GM21515 (cell line): ENCODE data around the gene NCAPH2.

Experiments used
- ATAC-seq: cut with Tn5 transposase; IDR thresholded peaks from one replicate; pipeline ENCODE4 v1.9.1; 2021; ENCODE audit not compliant: unreplicated experiment

The NCAPH2 gene

DNA sequence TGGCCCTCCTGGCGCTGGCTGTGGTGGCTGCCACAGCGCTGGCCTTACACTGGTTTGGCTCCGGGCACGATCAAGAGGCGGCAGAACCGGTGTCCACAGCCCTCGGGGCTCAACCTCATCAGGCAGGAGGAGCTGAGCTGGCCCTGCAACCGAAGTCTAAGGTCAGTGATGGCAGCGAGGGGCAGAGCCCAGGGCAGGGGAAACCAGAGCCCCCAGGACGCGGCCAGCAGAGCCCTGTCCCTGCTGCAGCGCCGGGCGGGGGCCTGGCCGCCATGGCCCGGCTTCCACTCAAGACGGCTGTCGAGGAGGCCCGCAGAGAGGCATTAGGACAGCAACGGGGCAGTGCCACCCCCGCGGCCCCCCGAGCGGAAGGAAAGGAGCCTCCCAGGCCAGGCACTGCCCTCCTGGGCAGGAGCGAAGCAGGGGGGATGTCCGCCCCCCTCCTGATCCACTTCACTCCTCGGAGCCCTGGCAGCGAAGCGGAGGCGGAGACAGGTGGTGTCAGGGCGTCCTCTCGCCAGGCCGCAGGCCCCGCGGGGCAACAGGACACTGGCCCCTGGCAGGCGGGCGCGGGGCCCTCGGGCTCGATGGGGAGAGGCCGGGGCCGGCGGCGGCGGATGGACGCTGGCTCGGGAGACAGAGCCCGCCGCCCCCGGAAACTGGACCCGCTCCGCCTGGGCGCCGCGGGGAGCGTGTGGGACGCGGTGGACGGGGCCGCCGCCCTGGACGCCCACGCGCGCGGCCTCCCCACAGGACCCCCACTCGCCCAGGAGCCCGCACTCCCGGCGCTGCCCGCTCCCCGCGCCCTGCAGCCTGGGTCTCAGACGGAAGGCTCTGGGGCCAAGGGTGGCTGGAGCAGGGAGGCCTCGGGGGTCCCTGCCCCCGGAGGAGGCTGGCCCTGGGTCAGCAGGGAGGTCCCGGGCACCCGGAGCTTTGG is 38.6 kb downstream of the NCAPH2 start:
- ATAC-seq = no peak

DNA sequence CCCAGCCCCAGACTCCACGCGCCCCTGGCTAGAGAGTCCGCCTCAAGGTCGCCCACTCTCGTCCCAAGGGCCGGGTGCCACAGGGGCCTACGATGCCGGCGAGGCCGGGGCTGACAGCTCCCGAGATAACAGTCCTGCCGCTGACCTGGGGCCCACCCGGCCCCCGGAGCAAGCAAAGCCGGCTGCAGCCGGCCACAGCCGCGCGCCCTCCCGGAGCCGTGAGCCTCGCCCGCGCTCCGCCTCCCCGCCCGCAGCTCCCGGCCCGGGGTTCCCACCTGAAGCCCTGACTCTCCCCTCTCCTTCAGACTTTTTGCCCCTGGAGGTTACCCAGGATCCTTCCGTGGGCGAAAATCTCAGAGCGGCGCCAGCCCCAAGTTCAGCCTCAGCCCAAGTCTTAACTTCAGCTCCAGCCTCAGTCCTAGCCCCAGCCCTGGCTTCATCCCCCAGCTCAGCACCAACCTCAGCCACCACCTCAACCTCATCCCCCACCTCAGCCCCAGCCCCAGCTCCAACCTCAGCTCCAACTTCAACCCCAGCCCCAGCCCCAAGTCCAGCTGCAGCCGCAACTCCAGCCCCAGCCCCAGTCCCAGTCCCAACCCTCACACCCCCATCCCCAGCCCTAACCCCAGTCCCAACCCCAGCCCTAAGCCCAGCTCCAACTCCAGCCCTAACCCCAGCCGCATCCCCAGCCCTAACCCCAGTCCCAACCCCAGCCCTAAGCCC is 39.4 kb downstream of the NCAPH2 start:
- ATAC-seq = no peak

DNA sequence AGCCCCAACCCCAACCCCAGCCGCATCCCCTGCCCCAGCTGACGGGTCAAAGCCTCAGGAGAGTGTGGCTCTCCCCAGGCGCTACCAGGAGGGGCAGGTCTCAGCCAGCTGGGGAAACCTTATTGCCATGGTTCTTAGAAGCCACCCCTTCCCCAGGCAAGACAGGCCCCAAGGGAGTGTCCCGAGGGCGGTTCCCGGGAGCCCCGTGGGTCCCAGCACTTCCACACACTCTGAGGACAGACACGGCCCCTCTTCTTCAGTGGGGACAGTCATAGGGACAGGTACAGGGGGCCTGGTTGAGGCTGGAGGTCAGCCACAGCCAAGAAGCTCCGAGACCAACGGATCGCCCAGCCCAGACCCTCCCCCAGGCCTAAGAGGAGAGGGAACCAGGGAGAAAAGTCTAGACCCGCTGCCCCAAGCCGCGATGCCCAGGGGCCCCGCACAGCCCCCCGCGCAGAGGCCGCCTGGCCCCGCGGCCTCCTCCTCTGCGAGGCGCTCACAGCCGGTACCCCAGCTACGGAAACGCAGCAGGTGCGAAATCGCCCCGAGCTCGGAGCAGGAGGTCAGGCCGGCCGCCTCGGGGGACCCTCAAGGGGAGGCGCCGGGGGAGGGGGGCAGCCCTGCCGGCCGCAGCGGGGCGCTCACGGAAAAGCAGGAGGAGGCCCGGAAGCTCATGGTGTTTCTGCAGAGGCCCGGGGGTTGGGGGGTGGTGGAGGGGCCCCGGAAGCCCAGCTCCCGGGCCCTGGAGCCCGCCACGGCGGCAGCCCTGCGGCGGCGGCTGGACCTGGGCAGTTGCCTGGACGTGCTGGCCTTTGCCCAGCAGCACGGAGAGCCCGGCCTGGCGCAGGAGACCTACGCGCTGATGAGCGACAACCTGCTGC is 40.3 kb downstream of the NCAPH2 start:
- ATAC-seq = no peak

DNA sequence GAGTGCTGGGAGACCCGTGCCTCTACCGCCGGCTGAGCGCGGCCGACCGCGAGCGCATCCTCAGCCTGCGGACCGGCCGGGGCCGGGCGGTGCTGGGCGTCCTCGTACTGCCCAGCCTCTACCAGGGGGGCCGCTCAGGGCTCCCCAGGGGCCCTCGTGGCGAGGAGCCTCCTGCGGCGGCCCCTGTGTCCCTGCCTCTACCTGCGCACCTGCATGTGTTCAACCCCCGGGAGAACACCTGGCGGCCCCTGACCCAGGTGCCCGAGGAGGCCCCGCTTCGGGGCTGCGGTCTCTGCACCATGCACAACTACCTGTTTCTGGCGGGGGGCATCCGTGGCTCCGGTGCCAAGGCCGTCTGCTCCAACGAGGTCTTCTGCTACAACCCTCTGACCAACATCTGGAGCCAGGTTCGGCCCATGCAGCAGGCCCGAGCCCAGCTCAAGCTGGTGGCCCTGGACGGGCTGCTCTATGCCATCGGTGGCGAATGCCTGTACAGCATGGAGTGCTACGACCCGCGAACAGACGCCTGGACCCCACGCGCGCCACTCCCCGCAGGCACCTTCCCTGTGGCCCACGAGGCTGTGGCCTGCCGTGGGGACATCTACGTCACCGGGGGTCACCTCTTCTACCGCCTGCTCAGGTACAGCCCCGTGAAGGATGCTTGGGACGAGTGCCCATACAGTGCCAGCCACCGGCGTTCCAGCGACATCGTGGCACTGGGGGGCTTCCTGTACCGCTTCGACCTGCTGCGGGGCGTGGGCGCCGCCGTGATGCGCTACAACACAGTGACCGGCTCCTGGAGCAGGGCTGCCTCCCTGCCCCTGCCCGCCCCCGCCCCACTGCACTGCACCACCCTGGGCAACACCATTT is 41.1 kb downstream of the NCAPH2 start:
- ATAC-seq = no peak

DNA sequence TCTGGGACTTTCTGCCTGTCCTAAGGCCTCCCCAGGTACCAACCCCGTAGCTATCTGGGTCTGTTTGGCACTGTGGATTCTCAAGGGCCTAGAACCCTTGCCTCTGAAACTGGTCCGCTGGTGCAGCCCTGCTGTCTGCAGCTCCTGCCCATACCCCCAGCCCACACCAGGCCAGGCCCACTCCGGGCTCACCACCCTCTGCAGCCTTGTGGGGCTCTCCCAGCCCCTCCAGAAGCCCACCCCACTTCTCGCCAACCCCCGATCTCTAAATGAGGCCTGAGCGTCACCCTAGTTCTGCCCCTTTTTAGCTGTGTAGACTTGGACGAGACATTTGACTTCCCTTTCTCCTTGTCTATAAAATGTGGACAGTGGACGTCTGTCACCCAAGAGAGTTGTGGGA is 42.4 kb downstream of the NCAPH2 start:
- ATAC-seq = no peak

DNA sequence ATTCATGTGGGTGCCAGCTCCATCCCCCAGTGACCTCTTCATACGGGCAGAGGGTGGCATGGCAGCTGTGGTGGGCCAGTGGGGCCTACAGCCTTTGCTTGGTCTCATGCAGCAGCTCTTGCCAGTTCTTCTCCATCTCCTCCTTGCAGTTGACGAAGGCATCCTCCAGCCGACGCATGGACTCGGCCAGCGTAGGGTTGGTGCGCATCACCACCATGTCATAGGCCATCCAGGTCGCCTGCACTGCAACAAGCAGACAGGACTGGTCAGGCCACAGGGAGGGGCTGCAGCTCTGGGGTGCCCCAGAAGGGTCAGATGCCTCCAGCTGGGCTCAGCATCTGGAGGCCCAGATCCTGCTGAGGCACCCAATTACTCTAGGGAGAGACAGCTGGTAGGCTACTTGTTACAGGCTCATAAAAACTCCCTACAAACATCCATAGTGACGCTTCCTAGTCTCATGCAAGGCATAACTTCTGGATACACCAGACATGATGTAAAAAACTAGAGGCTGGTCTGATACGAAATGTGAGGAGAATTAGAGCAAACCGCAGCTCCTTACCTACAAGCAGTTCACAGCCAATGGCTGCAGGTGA is 43.2 kb downstream of the NCAPH2 start:
- no peak for ATAC-seq

DNA sequence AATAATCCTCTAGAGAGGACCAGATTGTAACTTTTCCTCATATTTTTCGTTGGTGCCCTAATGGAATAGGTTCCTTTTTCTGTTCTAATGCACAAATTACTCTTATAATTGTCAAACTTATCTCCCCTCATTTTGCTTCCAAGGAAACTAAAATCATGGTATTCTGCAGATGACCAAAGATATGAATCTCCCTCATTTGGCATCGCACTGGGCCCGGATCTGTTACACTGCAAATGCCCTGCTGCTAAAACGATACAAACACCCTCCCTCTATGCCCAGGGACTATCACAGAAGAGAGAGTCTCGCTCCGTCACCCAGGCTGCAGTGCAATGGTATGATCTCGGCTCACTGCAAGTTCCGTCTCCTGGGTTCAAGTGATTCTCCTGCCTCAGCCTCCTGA is 45.3 kb downstream of the NCAPH2 start:
- no peak for ATAC-seq

DNA sequence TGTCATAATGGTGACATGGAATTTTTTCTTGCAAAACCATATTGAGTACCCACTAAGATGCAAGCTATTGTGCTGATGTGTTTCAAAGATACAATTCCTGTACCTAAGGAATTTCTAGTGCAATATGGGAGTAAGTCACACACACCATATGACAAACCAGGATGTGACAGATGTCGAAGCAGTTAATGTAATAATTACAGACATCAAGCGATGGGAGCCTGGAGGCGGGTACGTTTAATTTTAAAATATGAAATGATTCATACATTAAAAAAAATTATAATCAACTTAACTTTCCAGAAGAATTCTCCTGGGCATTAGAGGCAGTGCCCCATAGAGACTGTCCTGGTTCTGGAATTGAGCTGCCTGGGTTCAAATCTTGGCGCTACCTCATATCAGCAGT is 48.7 kb downstream of the NCAPH2 start:
- no peak for ATAC-seq

DNA sequence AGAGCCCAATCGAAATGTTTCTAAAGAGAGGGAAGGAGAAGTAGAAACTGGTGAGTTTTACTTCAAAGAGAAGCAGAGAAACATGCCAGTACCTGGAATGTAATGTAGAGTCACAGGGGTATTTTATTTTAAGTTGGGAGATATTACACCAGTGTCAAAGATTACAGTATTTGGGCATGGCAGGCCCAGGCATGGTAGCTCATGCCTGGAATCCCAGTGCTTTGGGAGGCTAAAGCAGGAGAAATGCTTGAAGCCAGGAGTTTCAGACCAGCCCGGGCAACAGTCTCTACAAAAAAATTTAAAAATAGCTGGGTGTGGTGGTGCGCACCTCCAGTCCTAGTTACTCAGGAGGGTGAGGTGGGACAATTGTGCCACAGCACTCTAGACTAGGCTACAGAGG is 52.0 kb downstream of the NCAPH2 start:
- ATAC-seq = no peak

DNA sequence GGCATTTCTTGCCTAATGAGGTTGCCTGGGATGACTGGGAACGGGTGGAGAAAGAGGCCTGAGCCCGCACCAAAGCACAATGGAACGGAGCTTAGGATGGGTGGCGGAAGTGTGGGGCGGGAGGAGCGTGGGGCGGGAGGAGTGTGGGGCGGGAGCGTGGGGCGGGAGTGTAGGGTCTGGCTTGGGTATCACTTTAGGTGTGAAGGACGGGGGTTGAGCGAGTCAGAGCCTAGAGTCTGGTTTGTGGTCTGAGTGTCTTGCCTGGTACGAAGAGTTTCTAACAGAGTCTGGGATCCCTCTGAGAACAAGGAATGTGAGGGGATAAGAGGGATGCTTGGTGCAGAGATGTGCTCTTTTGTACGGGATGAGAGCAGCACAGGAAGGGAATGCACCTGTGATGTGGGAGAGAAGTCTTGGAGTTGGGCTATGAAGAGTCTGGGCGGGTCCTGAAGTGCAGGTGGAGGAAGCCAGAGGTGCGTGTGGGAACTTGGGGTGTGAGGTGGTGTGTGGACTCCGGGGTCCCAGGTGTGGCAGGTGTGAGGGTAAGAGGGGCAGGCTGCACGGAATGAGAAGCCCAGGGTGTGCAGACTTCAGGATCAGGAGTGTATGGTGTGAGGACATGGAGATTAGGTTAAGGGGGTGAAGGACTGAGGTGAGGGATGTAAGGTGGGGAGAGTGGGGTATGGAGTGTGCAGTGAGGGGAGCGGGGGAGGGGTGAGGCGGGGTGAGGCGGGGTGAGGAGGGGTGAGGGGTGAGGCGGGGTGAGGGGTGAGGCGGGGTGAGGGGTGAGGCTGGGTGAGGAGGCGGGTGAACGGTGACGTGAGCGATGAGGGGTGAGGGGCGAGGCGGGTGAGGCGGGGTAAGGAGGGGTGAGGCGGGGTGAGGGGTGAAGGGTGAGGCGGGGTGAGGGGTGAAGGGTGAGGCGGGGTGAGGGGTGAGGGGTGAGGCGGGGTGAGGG is 53.7 kb downstream of the NCAPH2 start:
- ATAC-seq = no peak

DNA sequence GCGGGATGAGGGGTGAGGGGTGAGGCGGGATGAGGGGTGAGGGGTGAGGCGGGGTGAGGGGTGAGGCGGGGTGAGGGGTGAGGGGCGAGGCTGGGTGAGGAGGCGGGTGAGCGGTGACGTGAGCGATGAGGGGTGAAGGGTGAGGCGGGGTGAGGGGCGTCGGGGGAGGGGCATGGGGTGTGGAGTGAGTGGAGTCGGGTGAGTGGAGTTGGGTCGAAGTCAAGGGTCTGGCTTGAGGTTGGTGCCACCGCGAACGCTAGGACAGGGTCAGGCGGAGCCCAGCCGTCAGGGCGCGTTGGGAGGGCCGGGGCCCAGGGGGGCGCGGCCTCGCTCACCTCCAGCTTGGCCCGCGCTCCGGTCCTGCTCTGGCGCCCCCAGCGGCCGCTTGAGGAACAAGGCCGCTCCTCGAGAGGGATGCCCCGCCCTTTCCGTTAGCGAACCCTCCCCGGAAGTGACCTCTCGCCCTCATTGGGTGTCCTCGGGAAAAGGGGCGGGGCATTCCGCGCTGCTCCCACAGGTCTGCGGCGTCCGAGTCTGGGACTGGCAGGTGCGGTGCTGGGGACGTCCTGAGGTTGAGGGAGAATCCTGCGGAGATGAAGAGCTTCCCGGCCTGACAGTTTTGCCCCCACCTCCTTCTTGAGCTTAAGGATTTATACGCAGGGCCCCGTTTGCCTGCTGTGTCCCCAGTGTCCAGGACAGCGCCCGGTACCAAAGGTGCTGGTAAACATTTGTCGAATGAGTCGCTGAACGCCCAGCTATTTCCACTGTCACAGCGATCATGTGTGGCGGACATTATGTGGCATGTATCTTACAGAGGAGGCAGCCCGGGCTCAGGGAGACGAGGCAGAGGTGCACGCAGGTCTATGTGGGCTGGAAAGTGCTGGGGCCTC is 54.7 kb downstream of the NCAPH2 start, which contains the start of gene SYCE3:
Gene SYCE3, minus strand, starts transcription at position 397 of the 890 bp plus-strand sequence. CDS start 6,514 bp downstream, outside the sequence.
- ATAC-seq = peak; percentile 88

DNA sequence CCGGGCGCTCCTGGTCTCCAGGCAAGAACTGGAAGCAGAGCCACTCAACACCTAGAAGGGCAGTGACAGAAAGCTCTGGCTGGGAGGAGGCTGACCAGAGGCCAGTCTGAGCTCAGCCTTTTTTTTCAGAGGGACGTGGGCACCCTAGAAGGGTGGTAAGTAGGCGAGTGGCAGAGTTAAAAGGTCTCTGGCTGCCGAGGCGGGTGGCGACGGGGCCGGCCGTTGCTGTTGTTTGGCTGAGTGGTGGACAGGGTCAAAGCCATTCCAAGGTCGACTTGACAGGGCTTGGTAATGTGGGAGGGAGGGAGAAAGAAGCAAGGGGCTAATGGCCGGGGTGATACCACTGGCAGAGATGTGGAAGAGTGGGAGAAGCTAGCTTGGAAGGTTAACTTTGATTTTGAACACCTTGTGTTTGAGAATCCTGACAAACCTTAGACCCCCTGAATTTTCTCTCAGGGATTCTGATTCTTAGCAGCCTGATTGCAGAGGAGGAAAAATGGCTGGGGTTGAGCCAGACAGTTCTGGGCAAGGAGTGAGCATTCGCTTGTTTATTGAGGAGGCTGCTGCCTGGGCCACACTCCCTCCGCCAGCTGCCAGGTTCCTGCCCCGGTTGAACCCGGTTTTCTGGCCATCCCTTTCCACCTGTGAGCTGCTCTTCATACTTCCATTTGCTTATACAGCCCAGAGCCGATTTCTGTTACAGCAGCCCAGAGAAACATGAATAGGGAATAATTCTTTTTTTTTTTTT is 55.6 kb downstream of the NCAPH2 start:
- ATAC-seq = no peak

DNA sequence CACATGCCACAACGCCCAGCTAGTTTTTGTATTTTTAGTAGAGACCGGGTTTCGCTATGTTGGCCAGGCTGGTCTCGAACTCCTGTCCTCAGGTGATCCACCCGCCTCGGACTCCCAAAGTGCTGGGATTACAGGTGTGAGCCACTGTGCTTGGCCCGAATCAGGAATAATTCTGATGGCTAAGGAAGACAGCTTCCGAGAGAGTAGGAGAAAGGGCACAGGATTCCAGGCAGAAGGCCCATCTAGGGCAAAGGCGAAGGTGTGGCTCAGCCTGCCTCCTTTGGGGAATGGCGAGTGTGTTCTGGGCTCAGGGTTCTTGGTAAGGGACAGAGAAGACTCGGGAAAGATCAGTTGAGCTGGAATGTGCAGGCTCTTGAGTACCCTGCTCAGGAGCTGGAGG is 56.3 kb downstream of the NCAPH2 start:
- no peak for ATAC-seq

DNA sequence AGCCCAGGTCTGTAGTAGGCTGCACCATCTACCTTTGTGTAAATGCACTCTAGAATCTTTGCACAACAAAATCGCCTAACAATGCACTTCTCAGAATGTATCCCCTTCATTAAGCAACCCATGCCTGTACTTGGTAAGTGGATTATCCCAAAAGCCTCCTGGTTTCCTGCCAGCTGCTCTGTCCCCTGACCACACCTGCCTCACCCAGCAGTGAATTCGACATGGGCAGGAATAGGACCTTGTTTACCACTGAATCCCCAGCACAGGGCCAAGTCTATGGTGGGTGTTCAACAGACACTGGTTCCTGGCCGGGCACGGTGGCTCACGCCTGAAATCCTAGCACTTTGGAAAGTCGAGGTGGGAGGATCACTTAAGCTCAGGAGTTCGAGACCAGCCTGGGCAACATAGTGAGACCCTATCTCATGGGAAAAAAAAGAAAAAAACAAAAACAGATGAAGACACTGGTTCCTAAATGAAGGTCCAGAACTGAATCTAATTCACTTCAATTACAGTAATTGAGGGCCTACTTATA is 59.8 kb downstream of the NCAPH2 start:
- no peak for ATAC-seq

DNA sequence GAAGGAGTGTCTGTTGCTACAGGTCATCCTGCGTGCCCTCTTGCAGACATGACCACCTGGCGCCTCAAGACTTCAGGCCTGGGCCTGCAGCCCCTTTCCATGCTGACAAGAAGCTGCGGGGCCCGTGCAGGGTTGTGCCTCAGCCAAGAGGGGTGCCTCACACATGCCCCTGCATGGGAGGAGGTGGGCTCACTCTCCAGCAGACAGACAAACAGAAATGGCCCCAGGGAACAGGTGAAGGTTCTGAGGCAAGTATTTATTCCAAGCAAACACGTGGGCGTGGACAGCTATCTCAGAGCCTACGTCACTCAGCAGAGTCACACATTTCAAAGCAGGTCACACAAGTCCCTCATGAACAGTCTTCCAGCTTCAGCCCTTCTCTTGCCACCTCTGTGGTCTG is 60.6 kb downstream of the NCAPH2 start:
- ATAC-seq = no peak

DNA sequence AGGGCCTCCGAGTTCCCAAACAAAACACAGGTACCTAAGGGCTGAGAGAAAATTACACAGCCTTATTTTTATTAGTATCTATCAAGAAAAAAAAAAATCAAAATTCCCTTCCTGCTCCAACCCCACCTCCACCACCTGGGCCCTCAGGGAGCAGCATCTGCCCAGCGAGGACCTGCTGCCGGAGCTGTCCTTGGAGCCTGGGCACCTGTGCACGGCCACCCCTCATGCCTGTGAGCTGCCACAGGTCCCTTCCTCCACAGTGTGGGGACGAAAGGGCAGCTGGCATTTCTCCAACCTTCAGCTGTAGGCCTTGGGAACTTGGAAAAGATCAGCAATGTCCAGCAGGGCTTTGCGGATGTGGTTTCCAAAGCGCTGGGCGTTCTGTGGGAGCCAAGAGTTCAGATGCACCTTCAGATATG is 61.0 kb downstream of the NCAPH2 start:
- no peak for ATAC-seq
